Measurements from ENCODE around the gene RNF4.
A peak's percentile ranks its signal among the peaks of the same experiment; 100 is the strongest.

DNA sequence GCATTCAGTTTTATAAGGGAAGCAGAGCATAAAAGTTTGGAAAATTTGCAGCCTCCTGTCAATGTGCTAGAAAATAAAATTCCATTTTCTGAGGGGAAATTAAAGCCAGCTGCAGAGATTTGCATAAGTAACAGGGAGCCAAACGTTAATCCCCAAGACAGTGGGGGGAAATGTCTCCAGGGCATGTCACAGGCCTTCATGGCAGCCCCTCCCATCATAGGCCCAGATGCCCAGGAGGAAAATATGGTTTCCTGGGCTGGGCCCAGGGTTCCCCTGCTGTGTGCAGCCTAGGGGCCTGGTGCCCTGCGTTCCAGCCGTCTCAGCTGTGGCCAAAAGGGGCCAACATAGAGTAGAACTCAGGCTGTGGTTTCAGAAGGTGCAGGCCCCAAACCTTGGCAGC, 9.3 kb downstream of the RNF4 start:
- TF ChIP-seq POLR2AphosphoS5 (IDR thresholded peaks at IDR 0.05; ENCODE audit: borderline replicate concordance, low read depth, low read length) (peak; percentile 61; the same call in 1 of the 2 replicates), EZH2 (IDR thresholded peaks at IDR 0.05) (no peak)
